GM12878 (cell line): ENCODE results near the gene KLHL7.

Experiments used
- CTCF ChIP-seq, 3 experiments: IDR thresholded peaks in 2 of 3; conservative IDR thresholded peaks in 1 of 3; 2 replicates each; pipeline ENCODE4 v1.5.1; 2011; ENCODE audit warnings: low read depth in 3 of 3, low read length in 3 of 3, mild to moderate bottlenecking in 3 of 3, control low read depth in 2 of 3, moderate library complexity in 2 of 3, inconsistent platforms in 1 of 3, mixed read lengths in 1 of 3; ENCODE audit not compliant: control insufficient read depth in 2 of 3, insufficient read depth in 1 of 3; ENCODE audit errors: extremely low read depth in 1 of 3
- ELK1 ChIP-seq: IDR thresholded peaks from 2 replicates; pipeline ENCODE4 v1.6.1; 2012; ENCODE audit warnings: low read depth, low read length, improper control_type of control experiment
- EZH2 ChIP-seq: IDR thresholded peaks from 2 replicates; pipeline ENCODE4 v1.6.1; 2012; ENCODE audit warnings: low read depth, mild to moderate bottlenecking, control low read depth, inconsistent platforms, low read length, borderline replicate concordance; ENCODE audit not compliant: control insufficient read depth
- HCFC1 ChIP-seq: fragments of 150-350 bp; IDR thresholded peaks from 2 replicates; pipeline ENCODE4 v1.6.1; 2014; ENCODE audit warnings: low read length
- HDGF ChIP-seq: fragments of 450-650 bp; IDR thresholded peaks from 2 replicates; pipeline ENCODE4 v1.6.1; 2016; ENCODE audit warnings: antibody characterized with exemption
- POLR2A ChIP-seq: IDR thresholded peaks from 2 replicates; pipeline ENCODE4 v1.6.1; 2011; ENCODE audit warnings: low read depth, mild to moderate bottlenecking, low read length
- POLR2AphosphoS5 ChIP-seq: IDR thresholded peaks from 2 replicates; pipeline ENCODE4 v1.6.1; 2011; ENCODE audit warnings: mild to moderate bottlenecking, low read length, inconsistent platforms

GRCh38 chr7:23196306-23196705 is 90.7 kb downstream of the KLHL7 start:
- TF ChIP-seq HCFC1, result no peak
- TF ChIP-seq CTCF (IDR thresholded peaks at IDR 0.05 in 2 of 3, conservative IDR thresholded peaks at IDR 0.05 in 1 of 3; ENCODE audit: control insufficient read depth in 2 of 3, extremely low read depth in 1 of 3, insufficient read depth in 1 of 3, low read depth in 3 of 3, low read length in 3 of 3), result no peak
- no peak for TF ChIP-seq POLR2A
- no peak for TF ChIP-seq EZH2
- TF ChIP-seq POLR2AphosphoS5, result no peak
- TF ChIP-seq ELK1, result no peak
- TF ChIP-seq HDGF, result no peak
